ENCODE measurements around the gene CLMN.

- no peak for TF ChIP-seq CTCF (IDR thresholded peaks at IDR 0.05 in 2 of 3, conservative IDR thresholded peaks at IDR 0.05 in 1 of 3; ENCODE audit: insufficient read depth in 2 of 3, low read depth in 1 of 3, low read length in 3 of 3)
- TF ChIP-seq, protein P1, sequence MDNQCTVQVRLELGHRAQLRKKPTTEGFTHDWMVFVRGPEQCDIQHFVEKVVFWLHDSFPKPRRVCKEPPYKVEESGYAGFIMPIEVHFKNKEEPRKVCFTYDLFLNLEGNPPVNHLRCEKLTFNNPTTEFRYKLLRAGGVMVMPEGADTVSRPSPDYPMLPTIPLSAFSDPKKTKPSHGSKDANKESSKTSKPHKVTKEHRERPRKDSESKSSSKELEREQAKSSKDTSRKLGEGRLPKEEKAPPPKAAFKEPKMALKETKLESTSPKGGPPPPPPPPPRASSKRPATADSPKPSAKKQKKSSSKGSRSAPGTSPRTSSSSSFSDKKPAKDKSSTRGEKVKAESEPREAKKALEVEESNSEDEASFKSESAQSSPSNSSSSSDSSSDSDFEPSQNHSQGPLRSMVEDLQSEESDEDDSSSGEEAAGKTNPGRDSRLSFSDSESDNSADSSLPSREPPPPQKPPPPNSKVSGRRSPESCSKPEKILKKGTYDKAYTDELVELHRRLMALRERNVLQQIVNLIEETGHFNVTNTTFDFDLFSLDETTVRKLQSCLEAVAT (IDR thresholded peaks at IDR 0.05), result no peak
- TF ChIP-seq EZH2 (IDR thresholded peaks at IDR 0.05; ENCODE audit: borderline replicate concordance, low read depth, low read length), result no peak
- TF ChIP-seq KDM1A (IDR thresholded peaks at IDR 0.05), result no peak
- no peak for TF ChIP-seq YY1 (IDR thresholded peaks at IDR 0.05; ENCODE audit: borderline replicate concordance in 1 of 3, control insufficient read depth in 1 of 3, extremely low read depth in 1 of 3, insufficient read depth in 3 of 3, insufficient read length in 1 of 3, insufficient replicate concordance in 2 of 3, low read depth in 1 of 3, low read length in 2 of 3)
- TF ChIP-seq SRSF3 (IDR thresholded peaks at IDR 0.05; ENCODE audit: insufficient read depth, low read length), result no peak
- TF ChIP-seq RCOR1 (IDR thresholded peaks at IDR 0.05; ENCODE audit: borderline replicate concordance in 1 of 2, low read depth in 2 of 2, low read length in 2 of 2), result no peak
- no peak for TF ChIP-seq REST (IDR thresholded peaks at IDR 0.05; ENCODE audit: borderline replicate concordance)
- TF ChIP-seq REST (CRISPR knock-in tag; IDR thresholded peaks at IDR 0.05; ENCODE audit: low read depth), result no peak
- TF ChIP-seq, protein P2, sequence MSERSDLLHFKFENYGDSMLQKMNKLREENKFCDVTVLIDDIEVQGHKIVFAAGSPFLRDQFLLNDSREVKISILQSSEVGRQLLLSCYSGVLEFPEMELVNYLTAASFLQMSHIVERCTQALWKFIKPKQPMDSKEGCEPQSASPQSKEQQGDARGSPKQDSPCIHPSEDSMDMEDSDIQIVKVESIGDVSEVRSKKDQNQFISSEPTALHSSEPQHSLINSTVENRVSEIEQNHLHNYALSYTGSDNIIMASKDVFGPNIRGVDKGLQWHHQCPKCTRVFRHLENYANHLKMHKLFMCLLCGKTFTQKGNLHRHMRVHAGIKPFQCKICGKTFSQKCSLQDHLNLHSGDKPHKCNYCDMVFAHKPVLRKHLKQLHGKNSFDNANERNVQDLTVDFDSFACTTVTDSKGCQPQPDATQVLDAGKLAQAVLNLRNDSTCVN (CRISPR knock-in tag; IDR thresholded peaks at IDR 0.05), result no peak
- no peak for TF ChIP-seq NR3C1 (CRISPR knock-in tag; IDR thresholded peaks at IDR 0.05)
- no peak for TF ChIP-seq SRF (CRISPR knock-in tag; IDR thresholded peaks at IDR 0.05)
- TF ChIP-seq STAG1 (CRISPR knock-in tag; IDR thresholded peaks at IDR 0.05; ENCODE audit: borderline replicate concordance), result no peak
- no peak for TF ChIP-seq SP2 (IDR thresholded peaks at IDR 0.05; ENCODE audit: extremely low read depth, low read depth, low read length, poor library complexity, severe bottlenecking)
- no peak for TF ChIP-seq ZNF12 (CRISPR knock-in tag; IDR thresholded peaks at IDR 0.05)
Measured at GRCh38 chr14:95133282-95133681, 186.4 kb downstream of the CLMN start.

Measured in K562 (cell line).